A549 (cell line): ENCODE measurements around the gene ANO4.
"Not testable (repeated sequence)": the region's sequence is repeated elsewhere in the genome, so short reads cannot be mapped to it uniquely, and the experiment has no call there.

Source experiments
- CBX2 ChIP-seq: fragments of 200-600 bp; sonication (generic); IDR thresholded peaks from 2 replicates; pipeline ENCODE4 v1.6.1; 2016; ENCODE audit warnings: low read depth, mild to moderate bottlenecking, borderline replicate concordance
- CEBPB ChIP-seq, 2 experiments: fragments of >200 bp in 1 of 2; sonication (Bioruptor Twin) in 1 of 2; formaldehyde crosslinking in 1 of 2; IDR thresholded peaks; 2 replicates each; pipeline ENCODE4 v1.6.1; 2012 to 2016
- CTCF ChIP-seq: fragments of >200 bp; sonication (Bioruptor Twin); formaldehyde crosslinking; IDR thresholded peaks from 3 replicates; pipeline ENCODE4 v1.5.1; 2016
- EP300 ChIP-seq, 2 experiments: fragments of >200 bp; sonication (Bioruptor Twin); formaldehyde crosslinking; IDR thresholded peaks; 2 replicates in 1 of 2; 3 replicates in 1 of 2; pipeline ENCODE4 v1.6.1; 2016 to 2017
- GATA3 ChIP-seq: IDR thresholded peaks from 2 replicates; pipeline ENCODE4 v1.6.1; 2012; ENCODE audit warnings: borderline replicate concordance
- JUN ChIP-seq, 2 experiments: fragments of >200 bp; sonication (Bioruptor Twin); formaldehyde crosslinking; IDR thresholded peaks; 2 replicates in 1 of 2; 3 replicates in 1 of 2; pipeline ENCODE4 v1.6.1; 2016 to 2017
- JUNB ChIP-seq: fragments of >200 bp; sonication (Bioruptor Twin); formaldehyde crosslinking; IDR thresholded peaks from 2 replicates; pipeline ENCODE4 v1.6.1; 2016
- KDM5A ChIP-seq: fragments of 200-600 bp; sonication (generic); IDR thresholded peaks from 2 replicates; pipeline ENCODE4 v1.6.1; 2016; ENCODE audit warnings: antibody characterized with exemption, mild to moderate bottlenecking
- MAX ChIP-seq: IDR thresholded peaks from 2 replicates; pipeline ENCODE4 v1.6.1; 2012
- POLR2A ChIP-seq: IDR thresholded peaks from 2 replicates; pipeline ENCODE4 v1.6.1; 2012; ENCODE audit warnings: mild to moderate bottlenecking, low read length
- RAD21 ChIP-seq, 2 experiments: fragments of >200 bp in 1 of 2; sonication (Bioruptor Twin) in 1 of 2; formaldehyde crosslinking in 1 of 2; IDR thresholded peaks in 1 of 2; conservative IDR thresholded peaks in 1 of 2; 2 replicates in 1 of 2; 3 replicates in 1 of 2; pipeline ENCODE4 v1.6.1; 2012 to 2018; ENCODE audit warnings: inconsistent platforms in 1 of 2
- REST ChIP-seq: fragments of 200-600 bp; sonication (generic); IDR thresholded peaks from 2 replicates; pipeline ENCODE4 v1.6.1; 2016; ENCODE audit warnings: antibody characterized with exemption, mild to moderate bottlenecking, moderate library complexity
- RNF2 ChIP-seq: fragments of 200-600 bp; sonication (generic); IDR thresholded peaks from 2 replicates; pipeline ENCODE4 v1.6.1; 2016; ENCODE audit warnings: low read depth, mild to moderate bottlenecking, antibody characterized with exemption, moderate library complexity, borderline replicate concordance
- ZNF302 ChIP-seq: fragments of 250-450 bp; sonication (Bioruptor Pico); IDR thresholded peaks from 2 replicates; pipeline ENCODE4 v1.9.0; 2021; ENCODE audit warnings: inconsistent platforms, mild to moderate bottlenecking, moderate library complexity

GRCh38 chr12:101090222-101090621 is 295.6 kb downstream of the ANO4 start:
- TF ChIP-seq ZNF302; KDM5A; EP300 (IDR thresholded peaks at IDR 0.05); JUN (IDR thresholded peaks at IDR 0.05); POLR2A; CTCF; CEBPB (IDR thresholded peaks at IDR 0.05); RAD21 (conservative IDR thresholded peaks at IDR 0.05 in 1 of 2, IDR thresholded peaks at IDR 0.05 in 1 of 2); JUNB; RNF2; GATA3; MAX; CBX2; REST: not testable (repeated sequence)
